GM18508 (cell line): ENCODE data around the gene MBIP.
"Not testable (repeated sequence)": the region's sequence is repeated elsewhere in the genome, so short reads cannot be mapped to it uniquely, and the experiment has no call there.

Experiments used
- ATAC-seq: cut with Tn5 transposase; IDR thresholded peaks from one replicate; pipeline ENCODE4 v1.9.1; 2021; ENCODE audit warnings: moderate number of reproducible peaks; ENCODE audit not compliant: insufficient read depth, unreplicated experiment

MBIP gene

DNA sequence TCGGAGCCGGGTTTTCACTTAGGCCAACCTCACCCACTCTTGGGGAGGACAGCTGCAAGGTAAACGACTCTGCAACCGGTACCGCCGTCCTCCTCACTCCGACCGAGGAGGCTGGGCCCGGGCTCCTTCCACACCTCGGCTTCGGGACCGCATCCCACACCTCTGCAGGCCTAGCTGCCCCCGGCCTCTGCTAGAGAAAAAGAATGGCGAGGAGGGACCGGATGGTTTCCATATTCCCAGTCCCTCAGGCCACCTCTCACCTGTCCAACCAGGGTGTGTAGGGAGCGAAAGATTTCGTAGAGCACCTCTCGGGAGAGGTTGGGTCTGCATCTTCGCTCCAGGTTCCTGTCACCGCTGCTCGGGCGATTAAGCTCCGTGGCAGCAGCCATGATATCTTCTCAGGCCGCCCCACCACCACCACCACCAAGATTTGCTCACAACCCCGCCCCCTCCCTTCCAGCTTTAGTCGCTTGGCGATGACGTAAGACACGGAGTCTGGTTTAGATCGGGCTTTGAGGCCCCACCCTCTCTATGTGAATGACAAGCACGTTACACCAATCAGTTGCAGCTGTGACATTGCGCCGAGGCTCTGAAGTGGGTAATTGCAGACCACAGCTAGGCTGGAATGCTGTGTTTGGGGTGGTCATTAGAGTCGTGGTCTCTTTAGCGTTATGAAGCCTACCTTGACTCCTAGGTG, at the start of gene MBIP:
Gene MBIP, minus strand, starts transcription at position 438 of the 697 bp plus-strand sequence. Its CDS starts 49 bp downstream, at position 389.
- ATAC-seq = peak; percentile 96

GRCh38 chr14:36367985-36368774, 47.7 kb upstream of the MBIP start:
- ATAC-seq = no peak

- ATAC-seq = no peak
These were observed 45.3 kb upstream of the MBIP start for GRCh38 chr14:36365766-36366165.

GRCh38 chr14:36363704-36364103, 43.3 kb upstream of the MBIP start:
- no peak for ATAC-seq

DNA sequence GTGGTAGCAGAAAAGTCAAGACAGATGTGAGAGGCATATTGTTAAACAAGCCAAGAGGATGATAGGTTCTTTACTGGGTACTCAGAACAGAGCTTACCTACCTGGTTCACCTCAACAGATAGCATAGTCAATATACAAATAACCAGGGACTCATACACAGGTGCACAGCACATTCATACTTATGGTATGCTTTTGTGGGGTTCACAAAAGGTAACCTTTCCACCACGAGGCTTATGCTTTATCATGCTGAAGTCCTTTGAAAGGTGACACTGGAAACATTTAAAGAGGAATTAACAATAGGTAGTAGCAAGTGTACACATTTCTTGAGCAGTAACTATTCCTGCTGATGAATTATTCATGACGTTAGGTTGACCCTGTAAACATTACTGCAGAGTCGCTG, 42.2 kb upstream of the MBIP start:
- ATAC-seq = no peak

DNA sequence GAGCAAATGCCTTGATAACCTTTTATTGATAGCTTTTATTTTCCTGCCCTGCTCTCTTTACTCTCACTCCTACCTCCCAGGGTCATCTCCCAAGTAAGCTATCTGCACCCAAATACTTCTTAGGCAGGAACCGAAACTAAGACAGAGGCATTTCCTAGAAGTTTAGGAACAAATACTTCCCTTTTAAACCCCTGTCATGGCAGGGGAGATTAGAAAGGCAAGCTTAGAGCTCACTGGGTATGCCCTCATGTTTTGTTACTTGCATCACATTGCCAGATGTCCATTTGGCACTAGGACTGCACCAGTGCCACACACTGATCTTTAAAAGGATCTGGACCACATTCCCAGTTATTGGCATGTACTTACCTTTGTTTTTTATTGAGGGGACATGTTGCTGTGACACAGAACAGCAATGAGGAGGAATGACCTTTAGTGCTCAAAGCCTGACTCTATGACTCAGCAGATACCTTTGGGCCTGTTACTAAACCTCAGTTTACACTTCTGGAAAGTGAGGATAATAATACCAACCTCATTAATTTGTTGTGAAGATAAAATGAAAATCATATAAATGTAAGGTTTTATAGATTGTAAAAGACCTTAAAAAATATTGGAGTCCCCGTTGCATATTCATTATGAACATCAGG, 40.9 kb upstream of the MBIP start:
- ATAC-seq = no peak

DNA sequence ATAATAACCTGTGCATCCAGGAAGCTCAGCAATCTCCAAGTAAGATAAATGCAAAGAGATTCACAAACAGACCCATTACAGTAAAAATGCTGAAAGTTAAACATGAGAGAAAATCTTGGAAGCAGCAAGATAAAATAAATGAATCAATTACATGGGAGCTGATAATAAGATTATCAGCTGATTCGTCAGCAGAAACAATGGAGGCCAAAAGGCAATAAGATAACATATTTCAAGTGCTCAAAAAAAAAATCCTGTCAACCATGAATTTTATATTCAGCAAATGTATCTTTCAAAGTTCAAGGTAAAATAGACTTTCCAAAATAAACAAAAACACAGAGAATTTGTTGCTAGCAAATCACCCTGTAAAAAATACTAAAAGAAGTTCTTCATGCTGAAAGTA, 36.4 kb upstream of the MBIP start:
- no peak for ATAC-seq

DNA sequence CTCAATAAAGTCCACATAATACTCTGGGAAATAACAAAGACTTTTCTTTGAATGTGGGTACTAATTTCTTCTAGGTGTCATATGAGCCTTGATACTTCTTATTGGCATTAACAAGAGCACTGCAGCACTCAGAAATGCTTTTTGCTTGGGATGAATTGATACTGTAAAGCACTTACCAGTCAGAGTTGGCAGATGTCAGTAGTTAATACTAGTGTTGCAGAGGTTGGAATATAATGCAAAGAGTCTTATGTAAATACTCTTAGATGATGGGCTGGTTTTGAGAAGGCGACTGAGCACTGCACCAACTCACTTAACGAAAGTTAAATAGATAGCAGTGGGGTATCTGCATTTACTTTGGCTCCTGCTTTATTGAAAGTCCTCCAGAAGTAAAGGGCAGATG, 25.6 kb upstream of the MBIP start:
- ATAC-seq = no peak

DNA sequence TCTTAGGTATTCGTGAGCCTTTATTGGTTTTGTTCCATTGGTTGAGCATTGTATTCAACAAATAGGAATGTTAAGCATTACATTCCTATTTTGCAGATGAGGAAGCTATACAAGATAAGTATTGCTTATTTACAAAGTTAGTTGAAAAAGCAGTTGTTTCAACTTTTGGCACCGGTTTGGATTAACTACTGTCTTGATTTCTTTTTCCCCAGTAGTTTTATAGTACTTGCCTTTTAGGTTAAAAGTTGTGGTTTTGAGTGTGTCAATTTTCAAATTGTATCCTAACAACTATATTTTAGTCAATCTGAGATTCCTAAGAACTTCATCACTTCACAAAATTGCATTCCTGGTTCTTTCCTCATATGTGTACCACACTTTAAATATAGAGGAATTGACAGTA, 23.8 kb upstream of the MBIP start:
- ATAC-seq = no peak

GRCh38 chr14:36341811-36342210, 21.4 kb upstream of the MBIP start:
- not testable (repeated sequence) for ATAC-seq

DNA sequence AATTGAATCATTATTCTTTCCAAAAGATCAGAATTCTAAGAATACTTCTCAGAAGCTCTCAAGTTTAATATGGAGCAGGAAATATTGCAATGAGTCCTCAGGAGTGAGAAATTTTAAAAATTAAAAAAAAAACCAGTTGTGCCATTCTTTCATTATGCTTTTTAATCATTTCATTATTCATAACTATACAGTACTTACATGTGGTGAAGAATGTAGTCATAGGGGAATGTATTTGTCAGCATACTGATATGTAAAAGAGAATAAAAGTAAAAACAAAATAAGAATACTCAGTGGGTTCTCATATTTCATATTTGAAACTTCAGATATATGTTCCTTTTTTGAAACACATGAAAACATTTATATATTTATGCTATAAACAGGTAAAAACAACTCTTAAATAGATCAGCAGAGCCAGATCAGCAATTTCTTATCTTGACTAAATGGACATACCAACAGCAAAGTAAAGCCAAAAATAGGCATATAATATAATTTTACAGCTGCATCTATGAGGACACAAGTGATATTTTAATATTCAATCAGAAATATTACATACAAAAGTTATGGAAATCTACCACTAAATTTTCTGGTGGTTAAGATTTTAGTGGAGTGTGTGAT, 19.9 kb upstream of the MBIP start:
- ATAC-seq = no peak

DNA sequence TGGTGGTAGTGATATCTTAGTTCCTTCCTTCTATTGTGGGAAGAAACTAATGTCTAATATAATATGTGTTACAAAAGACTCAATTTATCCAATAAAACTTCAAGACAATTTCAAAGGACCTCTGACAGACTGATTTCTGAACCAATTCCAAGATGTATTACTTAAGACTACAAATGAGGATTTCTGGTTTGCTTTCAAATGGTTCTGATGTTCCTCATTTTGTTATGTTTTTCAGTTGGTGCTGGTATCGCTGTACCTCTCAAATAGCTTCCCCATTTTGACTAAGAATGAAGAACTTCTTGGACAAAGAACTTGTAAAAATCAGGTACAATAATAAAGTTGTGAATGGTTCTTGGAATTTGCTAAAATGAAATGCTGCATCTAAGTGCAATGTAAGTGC, 19.4 kb upstream of the MBIP start:
- ATAC-seq = no peak

- ATAC-seq = no peak
These were observed 12.7 kb upstream of the MBIP start for GRCh38 chr14:36333119-36333518.

GRCh38 chr14:36327573-36327972, 7.1 kb upstream of the MBIP start:
- ATAC-seq = not testable (repeated sequence)

DNA sequence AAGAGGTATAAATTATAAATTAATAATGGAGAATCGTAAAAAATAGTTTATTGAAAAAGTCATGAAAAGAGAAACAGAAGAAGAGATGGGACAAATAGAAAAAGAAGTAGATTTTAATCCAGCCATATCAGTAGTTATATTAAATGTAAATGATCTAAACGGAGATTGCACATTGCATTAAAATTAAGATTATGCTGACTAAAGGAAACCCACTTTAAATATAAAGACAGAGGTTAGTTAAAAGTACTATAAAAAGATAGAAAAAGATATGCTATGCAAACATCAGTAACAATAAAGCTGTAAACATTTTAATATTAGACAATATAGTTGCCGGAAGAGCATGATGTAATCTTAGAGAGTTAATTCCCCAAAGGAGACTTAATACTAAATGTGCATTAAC, 5.4 kb upstream of the MBIP start:
- ATAC-seq = no peak

- no peak for ATAC-seq
These were observed 4.5 kb upstream of the MBIP start for GRCh38 chr14:36324897-36325296.

- ATAC-seq = peak; percentile 4
These were observed 502 bp upstream of the MBIP start for GRCh38 chr14:36320897-36321381.

- ATAC-seq = no peak
These were observed 588 bp downstream of the MBIP start for GRCh38 chr14:36319899-36320199.

DNA sequence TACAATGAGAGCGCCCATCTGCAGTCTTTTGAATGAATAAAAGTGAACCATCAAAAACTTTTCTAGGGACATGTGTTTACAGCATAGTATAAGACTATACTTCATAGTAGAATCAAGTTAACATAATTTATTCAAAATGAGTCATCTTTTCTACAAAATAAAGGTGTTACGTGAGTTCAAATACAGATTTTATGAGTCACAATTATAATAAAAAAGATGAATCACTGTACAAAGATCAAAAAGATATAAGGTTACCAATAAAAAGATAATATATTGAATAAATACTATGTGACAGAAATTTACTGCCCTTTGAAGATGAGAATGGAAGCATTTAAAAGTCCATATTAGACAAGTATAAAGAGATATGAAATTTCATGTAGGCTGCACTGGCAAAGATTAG, 2.8 kb downstream of the MBIP start:
- no peak for ATAC-seq

DNA sequence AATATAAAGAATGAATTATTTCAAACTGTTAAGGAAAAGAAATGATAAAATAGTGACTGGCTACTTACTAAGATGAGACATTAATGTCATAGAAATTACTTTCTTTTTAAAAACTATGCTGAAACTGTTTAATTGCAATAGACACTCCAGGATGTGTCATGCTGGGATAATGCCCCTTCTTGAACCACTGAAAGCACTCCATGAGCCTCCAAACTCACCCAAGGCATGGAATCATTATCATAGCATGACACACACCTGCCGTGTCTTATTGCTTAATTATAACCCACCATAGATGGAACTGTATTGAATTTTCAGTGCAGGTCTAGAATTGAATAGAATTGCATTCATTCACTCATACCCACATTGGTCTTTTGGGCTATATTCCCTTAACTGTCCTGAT, 4.3 kb downstream of the MBIP start:
- ATAC-seq = no peak
